SK-N-SH treated with all-trans-retinoic acid at 6 μM for 48 hours (cell line): ENCODE data around the gene ARHGAP18.
A peak's percentile ranks its signal among the peaks of the same experiment; 100 is the strongest.

Experiments used
- ATAC-seq: fragments of 200-7000 bp; cut with Tn5 transposase; 3 replicates; pipeline ENCODE4 v1.9.1; 2020; ENCODE audit warnings: mild to moderate bottlenecking, moderate library complexity
- ARNTL ChIP-seq: fragments of 450-650 bp; formaldehyde crosslinking; IDR thresholded peaks from 2 replicates; pipeline ENCODE4 v1.5.0; 2020; ENCODE audit warnings: low read depth, mild to moderate bottlenecking, moderate library complexity, borderline replicate concordance
- BACH2 ChIP-seq: fragments of 250-450 bp; sonication (Bioruptor Pico); IDR thresholded peaks from 2 replicates; pipeline ENCODE4 v1.9.0; 2021; ENCODE audit warnings: mild to moderate bottlenecking, borderline replicate concordance
- CSDC2 ChIP-seq: fragments of 250-450 bp; sonication (Bioruptor Pico); IDR thresholded peaks from 2 replicates; pipeline ENCODE4 v1.5.0; 2020; ENCODE audit warnings: mild to moderate bottlenecking, moderate library complexity
- ESRRG ChIP-seq: fragments of 250-450 bp; sonication (Bioruptor Pico); IDR thresholded peaks from 2 replicates; pipeline ENCODE4 v1.6.1; 2021; ENCODE audit warnings: mild to moderate bottlenecking
- GLIS3 ChIP-seq: fragments of 250-450 bp; sonication (Bioruptor Pico); IDR thresholded peaks from 2 replicates; pipeline ENCODE4 v1.5.0; 2020; ENCODE audit warnings: mild to moderate bottlenecking, moderate library complexity
- PPARA ChIP-seq: fragments of 250-450 bp; sonication (Bioruptor Pico); IDR thresholded peaks from 2 replicates; pipeline ENCODE4 v1.5.0; 2020; ENCODE audit warnings: mild to moderate bottlenecking, borderline replicate concordance
- RARB ChIP-seq: fragments of 250-450 bp; sonication (Bioruptor Pico); IDR thresholded peaks from 2 replicates; pipeline ENCODE4 v1.8.0; 2021; ENCODE audit warnings: mild to moderate bottlenecking, moderate library complexity
- SNAI2 ChIP-seq: fragments of 250-450 bp; sonication (Bioruptor Pico); IDR thresholded peaks from 2 replicates; pipeline ENCODE4 v1.5.0; 2020; ENCODE audit warnings: mild to moderate bottlenecking, moderate library complexity
- TCF4 ChIP-seq: fragments of 250-450 bp; sonication (Bioruptor Pico); IDR thresholded peaks from 2 replicates; pipeline ENCODE4 v1.8.0; 2021; ENCODE audit warnings: mild to moderate bottlenecking, moderate library complexity, borderline replicate concordance
- ZC3H10 ChIP-seq: fragments of 250-450 bp; sonication (Bioruptor Pico); IDR thresholded peaks from 2 replicates; pipeline ENCODE4 v1.5.1; 2021; ENCODE audit warnings: mild to moderate bottlenecking, moderate library complexity
- ZFP30 ChIP-seq: fragments of 450-650 bp; formaldehyde crosslinking; IDR thresholded peaks from 2 replicates; pipeline ENCODE4 v1.5.0; 2022; ENCODE audit warnings: mild to moderate bottlenecking, moderate library complexity
- ZNF565 ChIP-seq: fragments of 450-650 bp; formaldehyde crosslinking; conservative IDR thresholded peaks from 2 replicates; pipeline ENCODE4 v1.5.0; 2020; ENCODE audit warnings: low read depth, mild to moderate bottlenecking, moderate library complexity
- ZNF70 ChIP-seq: fragments of 450-650 bp; formaldehyde crosslinking; IDR thresholded peaks from 2 replicates; pipeline ENCODE4 v1.5.0; 2020; ENCODE audit warnings: mild to moderate bottlenecking, moderate library complexity
- ZNF8 ChIP-seq: fragments of 450-650 bp; formaldehyde crosslinking; IDR thresholded peaks from 2 replicates; pipeline ENCODE4 v1.5.0; 2020; ENCODE audit warnings: mild to moderate bottlenecking, moderate library complexity
- TF ChIP-seq, protein P1 (sequence below): fragments of 250-450 bp; sonication (Bioruptor Pico); IDR thresholded peaks from 2 replicates; pipeline ENCODE4 v1.5.1; 2020; ENCODE audit warnings: low read depth, mild to moderate bottlenecking, moderate library complexity
- TF ChIP-seq, protein P2 (sequence below): fragments of 250-450 bp; sonication (Bioruptor Pico); IDR thresholded peaks from 2 replicates; pipeline ENCODE4 v1.8.0; 2020; ENCODE audit warnings: mild to moderate bottlenecking, moderate library complexity, borderline replicate concordance
- TF ChIP-seq, protein P3 (sequence below): fragments of 250-450 bp; sonication (Bioruptor Pico); IDR thresholded peaks from 2 replicates; pipeline ENCODE4 v1.8.0; 2021; ENCODE audit warnings: low read depth, mild to moderate bottlenecking, moderate library complexity, borderline replicate concordance
- TF ChIP-seq, protein P4 (sequence below): fragments of 250-450 bp; sonication (Bioruptor Pico); IDR thresholded peaks from 2 replicates; pipeline ENCODE4 v1.5.0; 2020; ENCODE audit warnings: mild to moderate bottlenecking, moderate library complexity

The ARHGAP18 gene

DNA sequence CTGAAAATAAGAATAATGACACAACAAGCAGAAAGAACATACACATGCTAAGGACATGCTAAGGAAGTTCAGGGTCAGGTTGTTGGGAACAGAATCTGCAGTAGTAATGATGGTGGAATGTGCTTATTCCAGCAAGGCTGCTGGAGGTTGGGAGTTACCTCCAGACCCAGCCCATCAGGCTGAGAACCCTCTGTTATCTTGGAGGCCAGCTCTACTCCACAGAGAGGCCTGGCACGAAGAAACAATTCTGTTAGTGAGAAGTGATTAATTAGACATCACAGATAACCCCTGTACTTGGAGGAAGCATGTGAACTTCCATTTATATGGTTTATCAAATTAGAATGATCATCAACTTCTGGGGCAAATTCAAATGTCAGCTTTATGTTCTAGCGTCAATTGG is 22.1 kb upstream of the ARHGAP18 start:
- no peak for ATAC-seq
- TF ChIP-seq ZFP30 (CRISPR knock-in tag) = no peak
- no peak for TF ChIP-seq BACH2 (CRISPR knock-in tag)
- no peak for TF ChIP-seq PPARA (CRISPR knock-in tag)
- TF ChIP-seq, protein P1, sequence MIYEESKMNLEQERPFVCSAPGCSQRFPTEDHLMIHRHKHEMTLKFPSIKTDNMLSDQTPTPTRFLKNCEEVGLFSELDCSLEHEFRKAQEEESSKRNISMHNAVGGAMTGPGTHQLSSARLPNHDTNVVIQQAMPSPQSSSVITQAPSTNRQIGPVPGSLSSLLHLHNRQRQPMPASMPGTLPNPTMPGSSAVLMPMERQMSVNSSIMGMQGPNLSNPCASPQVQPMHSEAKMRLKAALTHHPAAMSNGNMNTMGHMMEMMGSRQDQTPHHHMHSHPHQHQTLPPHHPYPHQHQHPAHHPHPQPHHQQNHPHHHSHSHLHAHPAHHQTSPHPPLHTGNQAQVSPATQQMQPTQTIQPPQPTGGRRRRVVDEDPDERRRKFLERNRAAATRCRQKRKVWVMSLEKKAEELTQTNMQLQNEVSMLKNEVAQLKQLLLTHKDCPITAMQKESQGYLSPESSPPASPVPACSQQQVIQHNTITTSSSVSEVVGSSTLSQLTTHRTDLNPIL (CRISPR knock-in tag) = no peak
- no peak for TF ChIP-seq ZNF8 (CRISPR knock-in tag)
- TF ChIP-seq RARB (CRISPR knock-in tag) = no peak
- no peak for TF ChIP-seq ZNF565 (CRISPR knock-in tag)
- TF ChIP-seq, protein P2, sequence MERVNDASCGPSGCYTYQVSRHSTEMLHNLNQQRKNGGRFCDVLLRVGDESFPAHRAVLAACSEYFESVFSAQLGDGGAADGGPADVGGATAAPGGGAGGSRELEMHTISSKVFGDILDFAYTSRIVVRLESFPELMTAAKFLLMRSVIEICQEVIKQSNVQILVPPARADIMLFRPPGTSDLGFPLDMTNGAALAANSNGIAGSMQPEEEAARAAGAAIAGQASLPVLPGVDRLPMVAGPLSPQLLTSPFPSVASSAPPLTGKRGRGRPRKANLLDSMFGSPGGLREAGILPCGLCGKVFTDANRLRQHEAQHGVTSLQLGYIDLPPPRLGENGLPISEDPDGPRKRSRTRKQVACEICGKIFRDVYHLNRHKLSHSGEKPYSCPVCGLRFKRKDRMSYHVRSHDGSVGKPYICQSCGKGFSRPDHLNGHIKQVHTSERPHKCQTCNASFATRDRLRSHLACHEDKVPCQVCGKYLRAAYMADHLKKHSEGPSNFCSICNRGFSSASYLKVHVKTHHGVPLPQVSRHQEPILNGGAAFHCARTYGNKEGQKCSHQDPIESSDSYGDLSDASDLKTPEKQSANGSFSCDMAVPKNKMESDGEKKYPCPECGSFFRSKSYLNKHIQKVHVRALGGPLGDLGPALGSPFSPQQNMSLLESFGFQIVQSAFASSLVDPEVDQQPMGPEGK (CRISPR knock-in tag) = no peak
- TF ChIP-seq, protein P3, sequence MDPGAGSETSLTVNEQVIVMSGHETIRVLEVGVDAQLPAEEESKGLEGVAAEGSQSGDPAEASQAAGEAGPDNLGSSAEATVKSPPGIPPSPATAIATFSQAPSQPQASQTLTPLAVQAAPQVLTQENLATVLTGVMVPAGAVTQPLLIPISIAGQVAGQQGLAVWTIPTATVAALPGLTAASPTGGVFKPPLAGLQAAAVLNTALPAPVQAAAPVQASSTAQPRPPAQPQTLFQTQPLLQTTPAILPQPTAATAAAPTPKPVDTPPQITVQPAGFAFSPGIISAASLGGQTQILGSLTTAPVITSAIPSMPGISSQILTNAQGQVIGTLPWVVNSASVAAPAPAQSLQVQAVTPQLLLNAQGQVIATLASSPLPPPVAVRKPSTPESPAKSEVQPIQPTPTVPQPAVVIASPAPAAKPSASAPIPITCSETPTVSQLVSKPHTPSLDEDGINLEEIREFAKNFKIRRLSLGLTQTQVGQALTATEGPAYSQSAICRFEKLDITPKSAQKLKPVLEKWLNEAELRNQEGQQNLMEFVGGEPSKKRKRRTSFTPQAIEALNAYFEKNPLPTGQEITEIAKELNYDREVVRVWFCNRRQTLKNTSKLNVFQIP (CRISPR knock-in tag) = no peak
- TF ChIP-seq ARNTL (CRISPR knock-in tag) = no peak
- no peak for TF ChIP-seq CSDC2

DNA sequence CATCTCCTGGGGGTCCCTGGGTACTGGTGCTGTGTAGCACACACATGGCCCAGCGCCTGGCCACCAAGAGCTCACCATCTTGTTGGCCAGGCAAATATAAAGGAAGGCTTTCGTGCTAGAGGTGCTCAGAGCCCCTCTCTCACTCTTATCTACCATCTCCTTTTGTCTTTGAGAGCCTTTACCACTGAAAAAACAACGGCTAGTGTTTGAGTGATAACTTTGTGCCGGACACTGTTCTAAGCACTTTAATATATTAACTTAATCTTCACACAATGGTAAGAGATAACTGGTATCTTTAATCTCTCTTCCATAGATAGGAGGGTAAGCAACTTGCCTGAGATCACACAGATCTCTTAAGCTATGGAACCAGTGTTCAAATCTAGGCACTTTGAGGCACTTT is 21.5 kb upstream of the ARHGAP18 start:
- no peak for TF ChIP-seq BACH2 (CRISPR knock-in tag)
- TF ChIP-seq ZC3H10 (CRISPR knock-in tag) = no peak
- no peak for TF ChIP-seq ARNTL (CRISPR knock-in tag)
- no peak for TF ChIP-seq TCF4 (CRISPR knock-in tag)
- TF ChIP-seq ESRRG = no peak
- TF ChIP-seq GLIS3 (CRISPR knock-in tag) = no peak
- TF ChIP-seq, protein P4, sequence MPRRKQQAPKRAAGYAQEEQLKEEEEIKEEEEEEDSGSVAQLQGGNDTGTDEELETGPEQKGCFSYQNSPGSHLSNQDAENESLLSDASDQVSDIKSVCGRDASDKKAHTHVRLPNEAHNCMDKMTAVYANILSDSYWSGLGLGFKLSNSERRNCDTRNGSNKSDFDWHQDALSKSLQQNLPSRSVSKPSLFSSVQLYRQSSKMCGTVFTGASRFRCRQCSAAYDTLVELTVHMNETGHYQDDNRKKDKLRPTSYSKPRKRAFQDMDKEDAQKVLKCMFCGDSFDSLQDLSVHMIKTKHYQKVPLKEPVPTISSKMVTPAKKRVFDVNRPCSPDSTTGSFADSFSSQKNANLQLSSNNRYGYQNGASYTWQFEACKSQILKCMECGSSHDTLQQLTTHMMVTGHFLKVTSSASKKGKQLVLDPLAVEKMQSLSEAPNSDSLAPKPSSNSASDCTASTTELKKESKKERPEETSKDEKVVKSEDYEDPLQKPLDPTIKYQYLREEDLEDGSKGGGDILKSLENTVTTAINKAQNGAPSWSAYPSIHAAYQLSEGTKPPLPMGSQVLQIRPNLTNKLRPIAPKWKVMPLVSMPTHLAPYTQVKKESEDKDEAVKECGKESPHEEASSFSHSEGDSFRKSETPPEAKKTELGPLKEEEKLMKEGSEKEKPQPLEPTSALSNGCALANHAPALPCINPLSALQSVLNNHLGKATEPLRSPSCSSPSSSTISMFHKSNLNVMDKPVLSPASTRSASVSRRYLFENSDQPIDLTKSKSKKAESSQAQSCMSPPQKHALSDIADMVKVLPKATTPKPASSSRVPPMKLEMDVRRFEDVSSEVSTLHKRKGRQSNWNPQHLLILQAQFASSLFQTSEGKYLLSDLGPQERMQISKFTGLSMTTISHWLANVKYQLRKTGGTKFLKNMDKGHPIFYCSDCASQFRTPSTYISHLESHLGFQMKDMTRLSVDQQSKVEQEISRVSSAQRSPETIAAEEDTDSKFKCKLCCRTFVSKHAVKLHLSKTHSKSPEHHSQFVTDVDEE (CRISPR knock-in tag) = no peak
- TF ChIP-seq, protein P3 (CRISPR knock-in tag) = no peak
- no peak for TF ChIP-seq CSDC2
- no peak for TF ChIP-seq PPARA (CRISPR knock-in tag)
- no peak for TF ChIP-seq SNAI2 (CRISPR knock-in tag)
- TF ChIP-seq ZNF70 (CRISPR knock-in tag) = no peak
- ATAC-seq = no peak

DNA sequence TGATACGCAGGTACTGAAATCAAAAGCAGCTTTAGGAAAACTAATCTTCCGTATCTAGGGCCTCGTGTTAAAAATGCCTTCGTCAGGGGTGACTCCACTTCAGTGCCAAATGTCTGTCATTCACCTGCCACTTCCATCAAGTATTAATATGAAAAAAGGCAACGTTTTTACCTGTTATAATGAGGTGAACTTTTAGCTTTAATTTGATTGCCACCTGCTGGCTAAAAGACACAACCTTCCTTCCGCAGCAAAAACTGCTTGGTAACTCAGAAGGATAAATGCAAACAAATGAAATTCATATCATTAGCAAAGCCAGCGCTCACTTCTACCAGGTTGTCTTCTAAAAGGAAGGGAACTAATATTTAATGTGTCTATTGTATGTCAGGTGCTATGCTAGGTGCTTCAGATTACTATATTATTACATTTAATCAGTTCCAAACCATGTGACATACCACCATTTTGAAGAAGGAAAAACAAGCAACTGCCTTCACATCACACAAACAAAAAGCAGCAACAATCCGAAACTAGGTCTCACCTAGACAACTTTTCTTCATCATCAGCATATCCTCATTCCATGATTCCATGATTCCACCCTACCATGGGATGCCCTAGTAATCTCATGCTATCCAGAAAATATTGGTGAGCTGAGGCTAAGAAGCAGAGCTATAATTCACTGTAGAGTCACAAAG is 20.6 kb upstream of the ARHGAP18 start:
- peak; percentile 74 for ATAC-seq
- TF ChIP-seq SNAI2 (CRISPR knock-in tag) = no peak
- no peak for TF ChIP-seq ZC3H10 (CRISPR knock-in tag)
- TF ChIP-seq, all 23 proteins: peak for 0

DNA sequence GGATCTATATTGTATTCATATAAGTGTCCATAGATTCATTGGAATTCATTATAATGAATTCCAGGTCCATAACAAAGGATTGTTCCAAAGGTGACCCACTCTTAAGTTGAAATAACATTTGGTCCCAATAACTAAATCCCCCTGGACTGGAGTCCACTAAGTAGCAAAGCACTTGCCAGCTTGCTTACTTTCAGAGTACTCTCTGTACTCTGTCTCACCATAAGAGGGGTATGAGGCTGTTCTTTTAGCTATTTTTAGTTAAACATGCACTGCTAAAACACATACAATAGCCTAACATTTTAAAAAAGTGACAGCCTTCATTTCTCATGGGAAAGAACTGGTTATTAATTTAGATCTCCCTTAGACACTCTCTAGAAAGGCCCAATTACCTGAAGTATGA is 16.7 kb upstream of the ARHGAP18 start:
- TF ChIP-seq ESRRG (no peak), ZNF8 (CRISPR knock-in tag) (no peak)
- TF ChIP-seq, protein P3 (CRISPR knock-in tag) = no peak
- TF ChIP-seq, protein P4 (CRISPR knock-in tag) = no peak
- no peak for ATAC-seq
